Keratinocyte (primary cell): ENCODE measurements around the gene SLC25A30. TPM values are rescaled to one million over a fixed set of nuclear protein-coding genes. Genes with fewer than 3 reads are reported as not detected.

ENCODE experiments used
- DNase-seq: peaks from one replicate; pipeline ENCODE4 v3.0.0-alpha.2; 2011; ENCODE audit warnings: low read depth, missing footprints, low spot score
- FAIRE-seq: peaks from 2 replicates; lab custom pipeline; 2011; peaks lifted over from hg19 to GRCh38; lab: Jason Lieb, UNC
- H2AFZ ChIP-seq: 2 replicates; pipeline ENCODE4 v1.6.0; 2012; ENCODE audit warnings: low read length, control low read depth, inconsistent platforms; ENCODE audit not compliant: control insufficient read depth
- H3K27ac ChIP-seq: 2 replicates; pipeline ENCODE4 v1.5.1; 2011; ENCODE audit warnings: low read length; ENCODE audit not compliant: control insufficient read depth, insufficient read depth
- H3K27me3 ChIP-seq: 3 replicates; pipeline ENCODE4 v1.6.0; 2011; ENCODE audit warnings: low read length; ENCODE audit not compliant: control insufficient read depth, insufficient read depth; ENCODE audit errors: extremely low read depth
- H3K36me3 ChIP-seq, 2 experiments: 2 replicates in 1 of 2; 3 replicates in 1 of 2; pipeline ENCODE4 v1.5.1; 2011; ENCODE audit warnings: low read length in 2 of 2, mild to moderate bottlenecking in 1 of 2; ENCODE audit not compliant: control insufficient read depth in 2 of 2, insufficient read depth in 2 of 2; ENCODE audit errors: extremely low read depth in 1 of 2
- H3K4me1 ChIP-seq: 3 replicates; pipeline ENCODE4 v1.5.1; 2011; ENCODE audit warnings: low read length; ENCODE audit not compliant: control insufficient read depth, insufficient read depth; ENCODE audit errors: extremely low read depth
- H3K4me2 ChIP-seq: 3 replicates; pipeline ENCODE4 v1.6.0; 2011; ENCODE audit warnings: low read depth, low read length; ENCODE audit not compliant: control insufficient read depth, insufficient read depth; ENCODE audit errors: extremely low read depth
- H3K4me3 ChIP-seq, 3 experiments: fragments of 200-600 bp in 1 of 3; sonication (generic) in 1 of 3; 2 replicates in 2 of 3; 3 replicates in 1 of 3; pipeline ENCODE4 v1.5.1; 2011 to 2016; ENCODE audit warnings: low read length in 3 of 3, mild to moderate bottlenecking in 3 of 3, control low read depth in 2 of 3, inconsistent platforms in 1 of 3, low read depth in 1 of 3, mixed read lengths in 1 of 3, mixed run types in 1 of 3, moderate library complexity in 1 of 3; ENCODE audit not compliant: control insufficient read depth in 2 of 3, insufficient read depth in 2 of 3; ENCODE audit errors: extremely low read depth in 1 of 3
- H3K79me2 ChIP-seq: 2 replicates; pipeline ENCODE4 v1.6.0; 2012; ENCODE audit warnings: low read length; ENCODE audit not compliant: control insufficient read depth, insufficient read depth
- H3K9ac ChIP-seq: 3 replicates; pipeline ENCODE4 v1.6.0; 2011; ENCODE audit warnings: low read length; ENCODE audit not compliant: control insufficient read depth, insufficient read depth; ENCODE audit errors: extremely low read depth
- H3K9me1 ChIP-seq: 3 replicates; pipeline ENCODE4 v1.6.0; 2011; ENCODE audit warnings: low read length; ENCODE audit not compliant: control insufficient read depth, insufficient read depth; ENCODE audit errors: extremely low read depth
- H3K9me3 ChIP-seq: 2 replicates; pipeline ENCODE4 v1.5.1; 2012; ENCODE audit warnings: low read depth, low read length; ENCODE audit not compliant: control insufficient read depth
- H4K20me1 ChIP-seq: 3 replicates; pipeline ENCODE4 v1.6.0; 2011; ENCODE audit warnings: low read length; ENCODE audit not compliant: control insufficient read depth, insufficient read depth; ENCODE audit errors: extremely low read depth
- CTCF ChIP-seq, 3 experiments: IDR thresholded peaks in 1 of 3; conservative IDR thresholded peaks in 1 of 3; optimal IDR thresholded peaks in 1 of 3; 2 replicates in 2 of 3; 3 replicates in 1 of 3; pipeline versions ENCODE3 to v1.5.1; 2011; ENCODE audit warnings: low read length in 3 of 3, mild to moderate bottlenecking in 3 of 3, moderate library complexity in 2 of 3, control low read depth in 1 of 3, inconsistent platforms in 1 of 3; ENCODE audit not compliant: insufficient read depth in 2 of 3; ENCODE audit errors: extremely low read depth in 1 of 3
- EZH2 ChIP-seq: IDR thresholded peaks from one replicate; pipeline ENCODE4 v1.6.1; 2012; ENCODE audit warnings: inconsistent platforms, mild to moderate bottlenecking, low read length, moderate library complexity
- dilution Hi-C: fragments of 300-500 bp; cut with MboI; formaldehyde crosslinking; loops from one replicate; pipeline ENCODE4 v1.7.0; 2020; ENCODE audit warnings: low sequenced_read_pairs; ENCODE audit not compliant: extremely low pct_ligation_motif_present
- polyA plus RNA-seq, 5 experiments: library from polyadenylated mRNA; depleted of rRNA in 3 of 5; stranded (reverse) in 3 of 5; stranded (forward) in 1 of 5; unstranded in 1 of 5; fragments of >200 nt; gene quantifications; 1 replicate in 1 of 5; 2 replicates in 3 of 5; 3 replicates in 1 of 5; pipeline versions ENCODE4 v1.2.1 to v1.2.3, GENCODE V29; 2011 to 2012; ENCODE audit warnings: missing spikeins in 2 of 5, low read depth in 1 of 5, low replicate concordance in 1 of 5

The SLC25A30 gene
- polyA plus RNA-seq, 1 donor (not counting 4 experiments of a cell fraction or from before 2014, with no cell fraction given): 24.5 TPM

GRCh38 chr13:45436332-45436731 lies 18.2 kb upstream of the SLC25A30 start:
- Histone ChIP-seq H3K36me3 (no peaks in the 10 kb centered on the region), H3K4me2 (no peak overlapping the region), H2AFZ (no peak overlapping the region), H3K4me3 (no peak overlapping the region), H3K9ac (no peak overlapping the region), H3K4me1 (no peaks in the 10 kb centered on the region), H3K79me2 (no peaks in the 10 kb centered on the region), H3K27ac (no peak overlapping the region), H3K27me3 (no peaks in the 10 kb centered on the region), H3K9me1 (no peaks in the 10 kb centered on the region), H3K9me3 (no peaks in the 10 kb centered on the region), H4K20me1 (no peaks in the 10 kb centered on the region)
- TF ChIP-seq EZH2: no peak
- DNase-seq: no peak
- FAIRE-seq: no peak
- dilution Hi-C loops: no loop called here

GRCh38 chr13:45434556-45435371 lies 16.6 kb upstream of the SLC25A30 start:
- FAIRE-seq: no peak
- H3K27me3 ChIP-seq: no peaks in the 10 kb centered on the region
- DNase-seq: no peak
- no peaks in the 10 kb centered on the region for H3K9me1 ChIP-seq
- H3K9me3 ChIP-seq: no peaks in the 10 kb centered on the region
- H3K27ac ChIP-seq: no peak overlapping the region
- H3K79me2 ChIP-seq: no peaks in the 10 kb centered on the region
- H3K36me3 ChIP-seq: no peaks in the 10 kb centered on the region
- TF ChIP-seq CTCF (optimal IDR thresholded peaks at IDR 0.05 in 1 of 3, IDR thresholded peaks at IDR 0.05 in 1 of 3, conservative IDR thresholded peaks at IDR 0.05 in 1 of 3; ENCODE audit: extremely low read depth in 1 of 3, insufficient read depth in 2 of 3, low read length in 3 of 3) (no peak), EZH2 (no peak)
- H3K4me1 ChIP-seq: no peaks in the 10 kb centered on the region
- dilution Hi-C loops: no loop called here
- H3K4me3 ChIP-seq: no peak overlapping the region
- no peak overlapping the region for H3K9ac ChIP-seq
- no peaks in the 10 kb centered on the region for H4K20me1 ChIP-seq
- H2AFZ ChIP-seq: no peak overlapping the region
- no peak overlapping the region for H3K4me2 ChIP-seq
